Measurements from ENCODE around the gene SMYD3.

Gene SMYD3

GRCh38 chr1:246134789-246135188 is 372.3 kb downstream of the SMYD3 start:
- DNase-seq = no peak

GRCh38 chr1:246131095-246131494 is 376.0 kb downstream of the SMYD3 start:
- DNase-seq = no peak

GRCh38 chr1:246128494-246129069 is 378.5 kb downstream of the SMYD3 start:
- DNase-seq = no peak

- no peak for DNase-seq
Measured at GRCh38 chr1:246126580-246126979, 380.5 kb downstream of the SMYD3 start.

- no peak for DNase-seq
Measured at GRCh38 chr1:246122071-246122470, 385.0 kb downstream of the SMYD3 start.

- no peak for DNase-seq
Measured at GRCh38 chr1:246121533-246121932, 385.5 kb downstream of the SMYD3 start.

GRCh38 chr1:246117066-246117791 is 389.9 kb downstream of the SMYD3 start:
- DNase-seq = peak; percentile 37

GRCh38 chr1:246114369-246114768 is 392.7 kb downstream of the SMYD3 start:
- DNase-seq = no peak

GRCh38 chr1:246113555-246114095 is 393.5 kb downstream of the SMYD3 start:
- DNase-seq = no peak

GRCh38 chr1:246111570-246111969 is 395.5 kb downstream of the SMYD3 start:
- DNase-seq = no peak

- no peak for DNase-seq
Measured at GRCh38 chr1:246110343-246111219, 396.5 kb downstream of the SMYD3 start.

GRCh38 chr1:246108278-246108925 is 398.7 kb downstream of the SMYD3 start:
- DNase-seq = no peak

- DNase-seq = no peak
Measured at GRCh38 chr1:246107516-246108277, 399.4 kb downstream of the SMYD3 start.

GRCh38 chr1:246106342-246106763 is 400.7 kb downstream of the SMYD3 start:
- DNase-seq = no peak

GRCh38 chr1:246104927-246105326 is 402.2 kb downstream of the SMYD3 start:
- no peak for DNase-seq

GRCh38 chr1:246099570-246099969 is 407.5 kb downstream of the SMYD3 start:
- DNase-seq = no peak

GRCh38 chr1:246096356-246096755 is 410.7 kb downstream of the SMYD3 start:
- no peak for DNase-seq

GRCh38 chr1:246095443-246095842 is 411.6 kb downstream of the SMYD3 start:
- DNase-seq = no peak

GRCh38 chr1:246093230-246093629 is 413.8 kb downstream of the SMYD3 start:
- DNase-seq = no peak

- no peak for DNase-seq
Measured at GRCh38 chr1:246092136-246092535, 414.9 kb downstream of the SMYD3 start.

GRCh38 chr1:246091477-246091876 is 415.6 kb downstream of the SMYD3 start:
- no peak for DNase-seq

GRCh38 chr1:246086191-246086590 is 420.9 kb downstream of the SMYD3 start:
- DNase-seq = no peak

Measured in NCI-H2227 treated with DMSO at 0.1 percent for 48 hours (cell line).